Suprapubic skin (tissue), 4 donors: ENCODE results near the gene SLAMF7. TPM values are rescaled to one million over a fixed set of nuclear protein-coding genes. Genes with fewer than 3 reads are reported as not detected.
"Not testable (repeated sequence)": the region's sequence is repeated elsewhere in the genome, so short reads cannot be mapped to it uniquely, and the experiment has no call there.

Source experiments
- DNase-seq, 2 donors: peaks; one replicate each; pipeline ENCODE4 v3.0.0-alpha.2; 2019; ENCODE audit warnings: low spot score in 2 of 2
- H3K27ac ChIP-seq: fragments of 200-600 bp; sonication (generic); one replicate; pipeline ENCODE4 v1.5.1; 2019
- H3K27me3 ChIP-seq: fragments of 200-600 bp; sonication (generic); one replicate; pipeline ENCODE4 v1.5.1; 2019
- H3K36me3 ChIP-seq: fragments of 200-600 bp; sonication (generic); one replicate; pipeline ENCODE4 v1.5.1; 2019
- H3K4me1 ChIP-seq: fragments of 200-600 bp; sonication (generic); one replicate; pipeline ENCODE4 v1.5.1; 2019
- H3K4me3 ChIP-seq: fragments of 200-600 bp; sonication (generic); one replicate; pipeline ENCODE4 v1.5.1; 2019; ENCODE audit warnings: mild to moderate bottlenecking
- H3K9me3 ChIP-seq: fragments of 200-600 bp; sonication (generic); one replicate; pipeline ENCODE4 v1.5.1; 2019
- EP300 ChIP-seq: sonication (generic); formaldehyde crosslinking; IDR thresholded peaks from one replicate; pipeline ENCODE4 v1.6.1; 2017; ENCODE audit warnings: antibody characterized with exemption
- POLR2A ChIP-seq, 2 donors: fragments of 450-650 bp; IDR thresholded peaks; one replicate each; pipeline ENCODE4 v1.6.1; 2017; ENCODE audit warnings: antibody characterized with exemption in 2 of 2, mild to moderate bottlenecking in 2 of 2, moderate library complexity in 2 of 2
- POLR2AphosphoS5 ChIP-seq, 3 donors: sonication (generic); formaldehyde crosslinking; IDR thresholded peaks; one replicate each; pipeline ENCODE4 v1.6.1; 2017; ENCODE audit warnings: antibody characterized with exemption in 3 of 3
- WGBS: methylation state at CpG from one replicate; pipeline ENCODE4 v1.1.5; 2018; 5-methylcytosine and 5-hydroxymethylcytosine counted together
- total RNA-seq, 4 donors: library from RNA; depleted of rRNA; stranded (reverse); fragments of >200 nt; gene quantifications; one replicate each; pipeline ENCODE4 v1.1.0, GENCODE V29; 2016
- TF ChIP-seq, protein P1 (sequence below), 2 donors: fragments of 200-600 bp in 1 of 2; fragments of 450-650 bp in 1 of 2; sonication (generic) in 1 of 2; IDR thresholded peaks; one replicate each; pipeline ENCODE4 v1.5.1; 2016 to 2019; ENCODE audit warnings: antibody characterized with exemption in 2 of 2, mild to moderate bottlenecking in 1 of 2, moderate library complexity in 1 of 2

Gene SLAMF7
- total RNA-seq, 4 donors from 2014 or later, result 1.1 to 3.4 (median 1.9) TPM

DNA sequence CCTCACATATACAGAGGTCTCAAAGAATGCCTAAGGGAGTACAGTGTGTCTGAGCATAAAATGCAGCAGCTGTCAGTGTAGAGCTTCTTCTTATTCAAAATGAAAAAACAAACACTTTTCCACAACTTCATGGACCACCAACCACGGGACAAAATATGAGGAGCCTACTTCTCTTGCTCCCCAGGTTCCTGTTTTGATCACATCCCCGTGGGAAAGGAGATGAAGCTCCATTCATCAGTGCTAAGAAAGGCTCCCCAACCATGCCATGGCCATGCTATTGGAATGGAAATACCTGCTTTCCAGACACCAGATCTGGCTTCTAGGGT, 27.8 kb upstream of the SLAMF7 start:
- WGBS, result 78% methylated on average over 2 of the region's 2 CpGs

DNA sequence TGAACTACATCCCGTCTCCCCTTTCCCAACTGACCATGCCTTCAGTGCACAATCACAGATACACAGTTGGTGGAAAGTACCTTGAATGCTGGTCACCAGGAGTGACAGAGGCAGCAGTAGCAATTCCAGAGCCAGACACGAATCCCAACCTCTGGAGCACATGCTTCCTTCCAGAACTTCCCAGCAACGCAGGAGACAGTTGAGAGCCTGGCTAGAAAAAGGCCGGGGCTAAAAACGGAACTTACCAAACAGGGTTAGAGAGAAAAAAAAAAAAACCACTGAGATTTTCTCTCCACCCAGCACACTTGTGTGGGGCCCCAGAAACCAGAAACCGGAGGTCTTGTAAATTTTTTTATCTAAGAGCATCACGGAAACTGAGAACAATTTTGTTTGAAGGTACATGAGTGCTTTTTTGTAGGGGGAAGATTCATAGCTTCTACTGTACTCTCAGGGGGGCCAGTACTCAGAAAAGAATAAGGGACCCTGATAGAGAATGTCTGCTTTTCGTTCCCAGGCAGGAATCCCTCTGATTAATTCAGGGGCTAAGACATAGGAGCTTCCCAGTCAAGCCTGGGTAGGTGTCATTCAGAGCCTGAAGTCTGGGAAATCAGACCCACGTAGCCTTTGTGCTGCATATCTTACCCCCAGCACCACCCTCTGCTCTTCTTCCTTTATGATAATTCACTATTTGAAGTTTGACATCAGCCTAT, 27.3 kb upstream of the SLAMF7 start, which contains the start of gene CD48:
Gene CD48 (minus strand): TSS at position 221 of the 710 bp plus-strand sequence. CDS start 59 bp downstream, at position 162.
- Histone ChIP-seq H3K36me3 (no peaks in the 10 kb centered on the region), H3K27ac (no peak within 1 kb of the TSS), H3K4me1 (peaks cover 3% of the 10 kb centered on the region), H3K4me3 (peak within 1 kb of the TSS; percentile 26), H3K27me3 (peaks cover 4% of the 10 kb centered on the region), H3K9me3 (no peaks in the 10 kb centered on the region)
- WGBS, result 43% methylated on average over 9 of the region's 9 CpGs
- no peak for DNase-seq
- TF ChIP-seq POLR2AphosphoS5 (IDR thresholded peaks at IDR 0.05) (no peak), POLR2A (IDR thresholded peaks at IDR 0.05) (no peak), EP300 (no peak)
- TF ChIP-seq, protein P1, sequence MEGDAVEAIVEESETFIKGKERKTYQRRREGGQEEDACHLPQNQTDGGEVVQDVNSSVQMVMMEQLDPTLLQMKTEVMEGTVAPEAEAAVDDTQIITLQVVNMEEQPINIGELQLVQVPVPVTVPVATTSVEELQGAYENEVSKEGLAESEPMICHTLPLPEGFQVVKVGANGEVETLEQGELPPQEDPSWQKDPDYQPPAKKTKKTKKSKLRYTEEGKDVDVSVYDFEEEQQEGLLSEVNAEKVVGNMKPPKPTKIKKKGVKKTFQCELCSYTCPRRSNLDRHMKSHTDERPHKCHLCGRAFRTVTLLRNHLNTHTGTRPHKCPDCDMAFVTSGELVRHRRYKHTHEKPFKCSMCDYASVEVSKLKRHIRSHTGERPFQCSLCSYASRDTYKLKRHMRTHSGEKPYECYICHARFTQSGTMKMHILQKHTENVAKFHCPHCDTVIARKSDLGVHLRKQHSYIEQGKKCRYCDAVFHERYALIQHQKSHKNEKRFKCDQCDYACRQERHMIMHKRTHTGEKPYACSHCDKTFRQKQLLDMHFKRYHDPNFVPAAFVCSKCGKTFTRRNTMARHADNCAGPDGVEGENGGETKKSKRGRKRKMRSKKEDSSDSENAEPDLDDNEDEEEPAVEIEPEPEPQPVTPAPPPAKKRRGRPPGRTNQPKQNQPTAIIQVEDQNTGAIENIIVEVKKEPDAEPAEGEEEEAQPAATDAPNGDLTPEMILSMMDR (IDR thresholded peaks at IDR 0.05), result no peak

More for the DNA sequence above, 27.8 kb upstream of the SLAMF7 start:
- no peak for DNase-seq
- Histone ChIP-seq H3K4me3 (peak overlapping the region; percentile 26), H3K27ac (no peak overlapping the region), H3K4me1 (peaks cover 3% of the 10 kb centered on the region), H3K36me3 (no peaks in the 10 kb centered on the region), H3K9me3 (no peaks in the 10 kb centered on the region), H3K27me3 (peaks cover 4% of the 10 kb centered on the region)
- TF ChIP-seq POLR2A (IDR thresholded peaks at IDR 0.05) (no peak), POLR2AphosphoS5 (IDR thresholded peaks at IDR 0.05) (no peak), EP300 (no peak)
- TF ChIP-seq, protein P1 (IDR thresholded peaks at IDR 0.05), result no peak

DNA sequence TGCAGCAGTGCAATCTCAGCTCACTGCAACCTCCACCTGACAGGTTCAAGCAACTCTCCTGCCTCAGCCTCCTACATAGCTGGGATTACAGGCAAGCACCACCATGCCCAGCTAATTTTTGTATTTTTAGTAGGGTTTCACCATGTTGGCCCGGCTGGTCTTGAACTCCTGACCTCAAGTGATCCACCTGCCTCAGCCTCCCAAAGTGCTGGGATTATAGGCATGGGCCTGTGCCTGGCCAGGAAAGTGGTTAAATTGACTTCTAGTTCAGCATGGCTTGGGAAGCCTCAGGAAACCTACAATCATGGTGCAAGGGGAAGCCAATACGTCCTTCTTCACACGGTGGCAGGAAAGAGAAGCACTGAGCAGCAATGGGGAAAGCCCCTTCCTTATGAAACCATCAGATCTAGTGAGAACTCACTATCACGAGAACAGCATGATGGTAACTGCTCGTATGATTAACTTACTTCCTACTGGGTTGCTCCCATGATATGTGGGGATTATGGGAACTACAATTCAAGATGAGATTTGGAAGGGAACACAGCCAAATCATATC, 26.4 kb upstream of the SLAMF7 start:
- DNase-seq, H3K27me3 ChIP-seq, H3K4me3 ChIP-seq, H3K36me3 ChIP-seq, H3K9me3 ChIP-seq, H3K27ac ChIP-seq, H3K4me1 ChIP-seq: not testable (repeated sequence)
- 65% methylated on average over 5 of the region's 5 CpGs for WGBS

DNA sequence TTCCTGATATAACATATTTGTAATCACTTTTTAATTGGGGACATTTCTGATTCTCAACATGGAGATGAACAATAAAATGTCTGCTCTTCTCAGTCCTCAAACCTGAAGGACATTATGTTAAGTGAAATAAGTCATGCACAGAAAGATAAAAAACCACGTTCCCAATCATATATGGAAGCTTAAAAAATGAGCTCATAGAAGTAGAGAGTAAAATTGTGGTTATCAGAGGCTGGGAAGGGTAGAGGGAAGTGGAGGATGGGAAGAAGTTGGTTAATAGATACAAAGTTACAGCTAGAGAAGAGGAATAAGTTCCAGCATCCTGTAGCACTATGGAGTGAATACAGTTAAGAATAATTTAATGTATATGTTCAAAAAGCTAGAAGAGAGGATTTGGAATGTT, 25.9 kb upstream of the SLAMF7 start:
- Histone ChIP-seq H3K27me3 (no peaks in the 10 kb centered on the region), H3K27ac (no peak overlapping the region), H3K4me3 (no peak overlapping the region), H3K4me1 (no peaks in the 10 kb centered on the region), H3K9me3 (no peaks in the 10 kb centered on the region), H3K36me3 (no peaks in the 10 kb centered on the region)
- no peak for TF ChIP-seq POLR2A (IDR thresholded peaks at IDR 0.05)
- WGBS, result 49% methylated on average over 1 of the region's 1 CpG
- DNase-seq, result no peak

DNA sequence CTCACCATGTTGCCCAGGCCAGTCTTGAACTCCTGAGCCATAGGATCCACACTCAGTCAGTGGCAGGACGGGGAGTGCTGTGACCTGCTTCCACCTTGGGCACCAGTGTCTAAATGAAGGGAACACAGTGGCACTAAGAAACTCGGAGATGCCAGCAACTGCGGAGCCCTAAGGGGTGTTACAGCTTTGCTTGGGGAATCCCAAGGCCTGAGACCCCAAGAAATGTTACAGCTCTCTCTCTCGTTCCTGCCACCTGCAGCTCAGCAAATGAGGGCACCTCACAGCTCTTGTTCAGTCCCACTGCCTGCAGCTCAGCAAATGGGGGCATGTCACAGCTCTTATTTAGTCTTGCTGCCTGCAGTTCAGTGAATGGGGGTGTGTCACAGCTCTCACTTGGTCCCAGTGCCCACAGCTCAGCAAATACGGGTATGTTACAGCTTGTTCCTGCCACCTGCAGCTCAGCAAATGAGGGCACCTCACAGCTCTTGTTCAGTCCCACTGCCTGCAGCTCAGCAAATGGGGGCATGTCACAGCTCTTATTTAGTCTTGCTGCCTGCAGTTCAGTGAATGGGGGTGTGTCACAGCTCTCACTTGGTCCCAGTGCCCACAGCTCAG, 24.9 kb upstream of the SLAMF7 start:
- H3K36me3 ChIP-seq, H3K9me3 ChIP-seq, H3K4me1 ChIP-seq, DNase-seq, H3K4me3 ChIP-seq, H3K27ac ChIP-seq, H3K27me3 ChIP-seq: not testable (repeated sequence)
- WGBS, result 94% methylated on average over 3 of the region's 5 CpGs

DNA sequence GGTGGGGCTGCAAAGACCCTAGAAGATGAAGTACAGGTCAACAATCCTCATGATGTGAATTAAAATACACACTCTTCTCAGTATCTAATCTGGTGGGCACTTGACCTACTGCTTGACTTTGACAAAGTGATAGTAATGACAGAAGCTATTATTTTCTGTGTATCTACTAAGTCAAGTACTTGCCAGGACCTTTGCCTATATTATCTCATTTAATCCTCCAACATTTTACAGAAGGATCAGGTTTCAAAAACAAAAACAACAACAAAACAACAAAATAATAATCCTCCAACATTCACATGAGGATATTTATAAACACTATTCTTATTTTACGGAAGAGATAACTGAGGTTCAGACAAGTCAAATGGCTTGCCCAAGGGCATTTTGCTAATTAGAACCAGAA, 23.0 kb upstream of the SLAMF7 start:
- TF ChIP-seq, protein P1 (IDR thresholded peaks at IDR 0.05), result no peak
- TF ChIP-seq POLR2AphosphoS5 (IDR thresholded peaks at IDR 0.05), result no peak
- TF ChIP-seq EP300, result no peak
- Histone ChIP-seq H3K27me3 (no peaks in the 10 kb centered on the region), H3K36me3 (no peaks in the 10 kb centered on the region), H3K9me3 (no peaks in the 10 kb centered on the region), H3K27ac (no peak overlapping the region), H3K4me1 (no peaks in the 10 kb centered on the region), H3K4me3 (no peak overlapping the region)
- WGBS, result 62% methylated on average over 1 of the region's 1 CpG
- DNase-seq, result no peak
